Breast epithelium (tissue), 3 donors: Measurements from ENCODE around the gene CUEDC2.

ENCODE experiments used
- CTCF ChIP-seq, 3 donors: fragments of 450-650 bp; IDR thresholded peaks; one replicate each; pipeline ENCODE4 v1.5.1; 2016 to 2017; ENCODE audit warnings: antibody characterized with exemption in 3 of 3, mild to moderate bottlenecking in 3 of 3, moderate library complexity in 3 of 3
- POLR2A ChIP-seq: fragments of 450-650 bp; IDR thresholded peaks from one replicate; pipeline ENCODE4 v1.6.1; 2016; ENCODE audit warnings: antibody characterized with exemption, mild to moderate bottlenecking, moderate library complexity
- POLR2AphosphoS5 ChIP-seq, 3 donors: sonication (generic); formaldehyde crosslinking; IDR thresholded peaks; one replicate each; pipeline ENCODE4 v1.6.1; 2017; ENCODE audit warnings: antibody characterized with exemption in 3 of 3

DNA sequence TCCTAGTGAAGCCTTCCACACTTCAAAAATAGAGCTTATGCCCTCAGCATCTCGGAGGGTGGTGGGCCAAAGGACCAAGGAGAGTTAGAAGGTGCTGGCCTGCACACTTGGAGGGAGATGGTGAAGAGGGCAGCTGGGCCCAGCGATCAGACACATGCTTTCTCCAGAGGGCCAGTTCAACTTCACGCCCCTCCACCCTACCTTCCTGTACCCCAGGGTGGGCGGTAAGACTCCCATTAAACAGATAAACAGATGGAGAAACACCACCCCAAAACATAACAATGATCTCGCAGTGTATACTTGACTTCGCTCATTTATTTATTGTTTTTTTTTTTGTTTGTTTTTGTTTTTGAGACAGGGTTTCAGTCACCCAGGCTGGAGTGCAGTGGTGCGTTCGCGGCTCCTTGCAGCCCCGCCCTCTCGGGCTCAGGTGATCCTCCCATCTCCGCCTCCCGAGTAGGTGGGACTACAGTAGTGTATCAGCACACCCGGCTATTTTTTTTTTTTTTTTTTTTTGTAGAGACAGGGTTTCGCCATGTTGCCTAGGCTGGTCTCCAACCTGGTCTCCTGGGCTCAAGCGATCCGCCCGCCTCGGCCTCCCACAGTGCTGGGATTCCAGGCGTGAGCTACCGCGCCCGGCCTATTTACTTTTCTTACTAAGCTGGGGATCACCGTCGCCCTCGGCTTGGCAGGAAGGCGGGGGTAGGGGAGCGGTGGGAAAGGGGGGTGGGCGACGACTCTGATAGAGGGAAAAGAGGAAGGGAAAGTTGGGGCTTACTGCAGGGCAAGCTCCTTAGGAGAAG, 17.1 kb upstream of the CUEDC2 start:
- no peak for TF ChIP-seq POLR2AphosphoS5 (IDR thresholded peaks at IDR 0.05)
- TF ChIP-seq CTCF (IDR thresholded peaks at IDR 0.05) = no peak
- no peak for TF ChIP-seq POLR2A
